K562 (cell line): ENCODE data around the gene HGS. TPM values are rescaled to one million over a fixed set of nuclear protein-coding genes. Genes with fewer than 3 reads are reported as not detected.
A peak's percentile ranks its signal among the peaks of the same experiment; 100 is the strongest.

Experiments used
- ARHGAP35 ChIP-seq: fragments of 450-650 bp; IDR thresholded peaks from 2 replicates; pipeline ENCODE4 v1.6.1; 2018; ENCODE audit not compliant: partially characterized antibody
- ATF1 ChIP-seq, 2 experiments: fragments of 450-650 bp in 1 of 2; IDR thresholded peaks; 2 replicates each; pipeline ENCODE4 v1.6.1; 2016; ENCODE audit warnings: missing compliant biosample characterization in 1 of 2, missing genetic modification characterization in 1 of 2
- BRD4 ChIP-seq: fragments of 200-600 bp; sonication (generic); IDR thresholded peaks from 2 replicates; pipeline ENCODE4 v1.6.1; 2017; ENCODE audit warnings: inconsistent platforms
- CXXC5 ChIP-seq: fragments of 250-450 bp; sonication (Bioruptor Pico); IDR thresholded peaks from 2 replicates; pipeline ENCODE4 v1.8.0; 2022; ENCODE audit warnings: inconsistent platforms, mild to moderate bottlenecking, moderate library complexity
- DIDO1 ChIP-seq: fragments of 450-650 bp; IDR thresholded peaks from 2 replicates; pipeline ENCODE4 v1.6.1; 2016; ENCODE audit warnings: low read depth, missing biosample characterization, missing genetic modification characterization
- E2F8 ChIP-seq: fragments of 450-650 bp; IDR thresholded peaks from 2 replicates; pipeline ENCODE4 v1.7.1; 2018; ENCODE audit warnings: mild to moderate bottlenecking, low read depth; ENCODE audit not compliant: partially characterized antibody
- HDAC2 ChIP-seq: fragments of 450-650 bp; IDR thresholded peaks from 2 replicates; pipeline ENCODE4 v1.6.1; 2016; ENCODE audit warnings: mild to moderate bottlenecking
- HOXB6 ChIP-seq: fragments of 250-450 bp; sonication (Bioruptor Pico); IDR thresholded peaks from 2 replicates; pipeline ENCODE4 v1.5.1; 2022; ENCODE audit warnings: mild to moderate bottlenecking, borderline replicate concordance
- KLF13 ChIP-seq: fragments of 450-650 bp; IDR thresholded peaks from 2 replicates; pipeline ENCODE4 v1.6.1; 2016; ENCODE audit warnings: missing genetic modification characterization, low read depth, mild to moderate bottlenecking, missing compliant biosample characterization, moderate library complexity, borderline replicate concordance
- KLF6 ChIP-seq: fragments of 250-450 bp; sonication (Bioruptor Pico); IDR thresholded peaks from 2 replicates; pipeline ENCODE4 v1.4.0; 2020; ENCODE audit warnings: mild to moderate bottlenecking, moderate library complexity, borderline replicate concordance
- NKRF ChIP-seq: fragments of 450-650 bp; IDR thresholded peaks from 2 replicates; pipeline ENCODE4 v1.6.1; 2016; ENCODE audit warnings: borderline replicate concordance
- NR0B1 ChIP-seq: fragments of 450-650 bp; IDR thresholded peaks from one replicate; pipeline ENCODE4 v1.6.1; 2018; ENCODE audit warnings: mild to moderate bottlenecking, moderate library complexity; ENCODE audit not compliant: partially characterized antibody
- SIX5 ChIP-seq, 2 experiments: IDR thresholded peaks; 2 replicates each; pipeline ENCODE4 v1.6.1; 2011; ENCODE audit warnings: low read length in 2 of 2, borderline replicate concordance in 1 of 2, low read depth in 1 of 2, mild to moderate bottlenecking in 1 of 2, moderate library complexity in 1 of 2; ENCODE audit not compliant: insufficient read depth in 1 of 2
- SMARCB1 ChIP-seq: IDR thresholded peaks from 2 replicates; pipeline ENCODE4 v1.6.1; 2011; ENCODE audit warnings: improper control_type of control experiment, low read depth; ENCODE audit not compliant: insufficient read length
- SUPT5H ChIP-seq: fragments of 450-650 bp; IDR thresholded peaks from 2 replicates; pipeline ENCODE4 v1.6.1; 2016
- UBTF ChIP-seq, 2 experiments: IDR thresholded peaks; 2 replicates each; pipeline ENCODE4 v1.6.1; 2012; ENCODE audit warnings: improper control_type of control experiment in 2 of 2, low read depth in 2 of 2, low read length in 2 of 2, borderline replicate concordance in 1 of 2
- ZNF263 ChIP-seq: sonication (generic); formaldehyde crosslinking; IDR thresholded peaks from 2 replicates; pipeline ENCODE4 v1.8.0; 2022; ENCODE audit warnings: mild to moderate bottlenecking, missing genetic modification reagents, borderline replicate concordance
- ZSCAN32 ChIP-seq: fragments of 450-650 bp; formaldehyde crosslinking; IDR thresholded peaks from 2 replicates; pipeline ENCODE4 v1.4.0; 2020; ENCODE audit warnings: mild to moderate bottlenecking, moderate library complexity
- polyA plus RNA-seq, 8 experiments: library from polyadenylated mRNA; depleted of rRNA in 4 of 8; stranded (reverse) in 5 of 8; unstranded in 3 of 8; fragments of >200 nt; fragmentation: Nextera tagmentation in 2 of 8; fragmentation: Illumina TruSeq in 1 of 8; extraction: Ambion mirVana in 2 of 8; extraction: Trizol in 1 of 8; gene quantifications; 2 replicates each; pipeline versions ENCODE4 v1.2.1 to v1.2.3, GENCODE V29; 2011 to 2014; ENCODE audit warnings: inconsistent platforms in 1 of 8, missing spikeins in 1 of 8
- total RNA-seq, 7 experiments: library from RNA; depleted of rRNA in 6 of 7; stranded (reverse); fragments of >200 nt in 6 of 7; fragmentation: Illumina TruSeq in 2 of 7; extraction: Trizol in 2 of 7; gene quantifications; 2 replicates each; pipeline versions ENCODE4 v1.2.1 to v1.2.3, GENCODE V29; 2011 to 2021; ENCODE audit warnings: low replicate concordance in 1 of 7

HGS gene
- total and polyA plus RNA-seq, 9 of the 15 experiments (the other 6 are each of a cell fraction or from before 2014, with no cell fraction given) = 3.9 to 176 (median 77.1) TPM

GRCh38 chr17:81735264-81736102 lies 51.7 kb downstream of the HGS start (continued):
- no peak for TF ChIP-seq ARHGAP35
- no peak for TF ChIP-seq ATF1 (CRISPR knock-in tag; IDR thresholded peaks at IDR 0.05)
- TF ChIP-seq ATF1 (tag; IDR thresholded peaks at IDR 0.05) = 0 out of 2 replicates have a peak, but pooled peaks have one; percentile 28
- no peak for TF ChIP-seq KLF6
- peak; percentile 99 for TF ChIP-seq ZNF263
- no peak for TF ChIP-seq E2F8
- no peak for TF ChIP-seq SUPT5H
- TF ChIP-seq NR0B1 = no peak
- TF ChIP-seq SMARCB1 = no peak
- peak in 1 of 2 experiments; percentile 18; a peak in 1 of 4 replicates for TF ChIP-seq UBTF (IDR thresholded peaks at IDR 0.05; ENCODE audit: borderline replicate concordance in 1 of 2, low read depth in 2 of 2, low read length in 2 of 2)
- 0 out of 2 replicates have a peak, but pooled peaks have one; percentile 55 for TF ChIP-seq HDAC2
- no peak for TF ChIP-seq HOXB6 (CRISPR knock-in tag)
- TF ChIP-seq ZSCAN32 = no peak
- TF ChIP-seq BRD4 = no peak
- TF ChIP-seq SIX5 (IDR thresholded peaks at IDR 0.05; ENCODE audit: borderline replicate concordance in 1 of 2, insufficient read depth in 1 of 2, low read depth in 1 of 2, low read length in 2 of 2) = no peak
- no peak for TF ChIP-seq CXXC5
- TF ChIP-seq NKRF = no peak
- TF ChIP-seq DIDO1 (tag) = no peak
- TF ChIP-seq KLF13 = no peak
